Stimulated activated CD8-positive, alpha-beta memory T cell treated with anti-CD3 and anti-CD28 coated beads, Interleukin-12 subunit alpha, Interleukin-12 subunit beta, amount 100 ng/mL, for 1 hour (primary cell): ENCODE data around the gene OTUD6A.
A peak's percentile ranks its signal among the peaks of the same experiment; 100 is the strongest.

Experiments used
- DNase-seq: peaks from one replicate; pipeline ENCODE4 v3.0.0-alpha.2; 2020; ENCODE audit warnings: low read depth

OTUD6A gene

GRCh38 chrX:70062076-70062475 is at the start of gene OTUD6A:
TSS of gene OTUD6A (plus strand) at chrX:70062457. CDS start at chrX:70062525, 68 bp downstream.
- no peak for DNase-seq

GRCh38 chrX:70012756-70013155 is 49.5 kb upstream of the OTUD6A start:
- DNase-seq: no peak

GRCh38 chrX:70013466-70014381 is 48.5 kb upstream of the OTUD6A start:
- no peak for DNase-seq

- no peak for DNase-seq
These were observed 45.7 kb upstream of the OTUD6A start for GRCh38 chrX:70016513-70016912.

GRCh38 chrX:70022616-70023015 is 39.6 kb upstream of the OTUD6A start:
- DNase-seq: no peak

- no peak for DNase-seq
These were observed 36.8 kb upstream of the OTUD6A start for GRCh38 chrX:70025464-70025863.

GRCh38 chrX:70026112-70026850 is 36.0 kb upstream of the OTUD6A start:
- DNase-seq: no peak

- DNase-seq: no peak
These were observed 35.4 kb upstream of the OTUD6A start for GRCh38 chrX:70026851-70027200.

GRCh38 chrX:70029863-70030262 is 32.4 kb upstream of the OTUD6A start:
- no peak for DNase-seq

- DNase-seq: peak; percentile 4
These were observed 31.9 kb upstream of the OTUD6A start for GRCh38 chrX:70030301-70030767.

- DNase-seq: no peak
These were observed 29.5 kb upstream of the OTUD6A start for GRCh38 chrX:70032792-70033191.

- no peak for DNase-seq
These were observed 28.8 kb upstream of the OTUD6A start for GRCh38 chrX:70033348-70034051.

GRCh38 chrX:70034646-70035045 is 27.6 kb upstream of the OTUD6A start:
- DNase-seq: no peak

- DNase-seq: no peak
These were observed 23.7 kb upstream of the OTUD6A start for GRCh38 chrX:70038515-70038914.

- DNase-seq: no peak
These were observed 23.3 kb upstream of the OTUD6A start for GRCh38 chrX:70038951-70039350.

- DNase-seq: no peak
These were observed 22.5 kb upstream of the OTUD6A start for GRCh38 chrX:70039758-70040157.

GRCh38 chrX:70041993-70042392 is 20.3 kb upstream of the OTUD6A start:
- DNase-seq: no peak

- no peak for DNase-seq
These were observed 19.6 kb upstream of the OTUD6A start for GRCh38 chrX:70042399-70043371.

GRCh38 chrX:70043685-70044084 is 18.6 kb upstream of the OTUD6A start:
- no peak for DNase-seq

GRCh38 chrX:70044541-70045245 is 17.6 kb upstream of the OTUD6A start:
- DNase-seq: no peak

- no peak for DNase-seq
These were observed 15.3 kb upstream of the OTUD6A start for GRCh38 chrX:70046978-70047377.
